Stimulated activated naive B cell treated with anti-CD40 and anti-IgM and Interleukin-4, amounts not matched to agents 10 μg/mL and 1 μg/mL and 100 μg/mL, for 72 hours (primary cell): Measurements from ENCODE around the gene MYH9.
"Not testable (repeated sequence)": the region's sequence is repeated elsewhere in the genome, so short reads cannot be mapped to it uniquely, and the experiment has no call there.

Experiments
- ATAC-seq, 2 donors: fragments of 150-1000 bp; cut with Tn5 transposase; replicated peaks; 2 replicates each; pipeline ENCODE4 v1.10.0; 2021; ENCODE audit warnings: moderate library complexity in 1 of 2
- DNase-seq: peaks from one replicate; pipeline ENCODE4 v3.0.0; 2021
- H3K27ac Mint-ChIP-seq: one replicate; pipeline ENCODE4 v1.8.0; 2022; ENCODE audit warnings: mild to moderate bottlenecking, mixed read lengths
- H3K27me3 Mint-ChIP-seq, 2 donors: one replicate each; pipeline ENCODE4 v1.8.0; 2022; ENCODE audit warnings: mixed read lengths in 2 of 2
- H3K36me3 Mint-ChIP-seq, 2 donors: one replicate each; pipeline ENCODE4 v1.8.0; 2022; ENCODE audit warnings: mixed read lengths in 2 of 2, mild to moderate bottlenecking in 1 of 2
- H3K4me1 Mint-ChIP-seq, 2 donors: one replicate each; pipeline ENCODE4 v1.8.0; 2022; ENCODE audit warnings: mixed read lengths in 2 of 2, mild to moderate bottlenecking in 1 of 2
- H3K4me3 Mint-ChIP-seq, 2 donors: one replicate each; pipeline ENCODE4 v1.8.0; 2022; ENCODE audit warnings: mild to moderate bottlenecking in 2 of 2, mixed read lengths in 2 of 2, moderate library complexity in 1 of 2
- H3K9me3 Mint-ChIP-seq, 2 donors: one replicate each; pipeline ENCODE4 v1.8.0; 2022; ENCODE audit warnings: mixed read lengths in 2 of 2, mild to moderate bottlenecking in 1 of 2

The MYH9 gene

GRCh38 chr22:36253523-36254490 lies 134.0 kb downstream of the MYH9 start:
- Mint-ChIP-seq H3K4me1 (peaks cover 34 to 48% of the 10 kb centered on the region in 2 donors), H3K27me3 (no peaks in the 10 kb centered on the region), H3K36me3 (peaks cover 22 to 26% of the 10 kb centered on the region in 2 donors), H3K4me3 (peak overlapping the region; percentile 94), H3K9me3 (peaks cover 0 to 3% of the 10 kb centered on the region in 2 donors), H3K27ac (peak overlapping the region; percentile 97)
- DNase-seq = no peak
- peak in 1 of 2 donors; percentile 14 for ATAC-seq

GRCh38 chr22:36252754-36253522 lies 134.8 kb downstream of the MYH9 start, which contains the start of gene APOL1:
TSS of gene APOL1 (plus strand) at chr22:36253133. CDS start at chr22:36254956, 1,823 bp downstream.
- DNase-seq = peak; percentile 32
- Mint-ChIP-seq H3K36me3 (peaks cover 17 to 23% of the 10 kb centered on the region in 2 donors), H3K9me3 (peaks cover 4 to 6% of the 10 kb centered on the region in 2 donors), H3K27ac (peak within 1 kb of the TSS; percentile 97), H3K4me1 (peaks cover 28 to 39% of the 10 kb centered on the region in 2 donors), H3K27me3 (no peaks in the 10 kb centered on the region), H3K4me3 (peak within 1 kb of the TSS; percentile 94)
- ATAC-seq = peak; percentile 91 to 94

GRCh38 chr22:36251979-36252608 lies 135.7 kb downstream of the MYH9 start:
- peak overlapping the region; percentile 97 for H3K27ac Mint-ChIP-seq
- peaks cover 28 to 35% of the 10 kb centered on the region in 2 donors for H3K4me1 Mint-ChIP-seq
- not testable (repeated sequence) for DNase-seq, H3K27me3 Mint-ChIP-seq, H3K9me3 Mint-ChIP-seq, ATAC-seq
- H3K4me3 Mint-ChIP-seq = peak overlapping the region; percentile 10 to 94
- H3K36me3 Mint-ChIP-seq = peaks cover 14 to 20% of the 10 kb centered on the region in 2 donors

GRCh38 chr22:36250292-36250960 lies 137.3 kb downstream of the MYH9 start:
- not testable (repeated sequence) for H3K4me3 Mint-ChIP-seq, DNase-seq, H3K27me3 Mint-ChIP-seq, ATAC-seq, H3K9me3 Mint-ChIP-seq
- Mint-ChIP-seq H3K36me3 (peaks cover 12 to 13% of the 10 kb centered on the region in 2 donors), H3K4me1 (peaks cover 28 to 35% of the 10 kb centered on the region in 2 donors), H3K27ac (peak overlapping the region; percentile 66)

- Mint-ChIP-seq H3K4me3 (no peak overlapping the region), H3K4me1 (peaks cover 27 to 29% of the 10 kb centered on the region in 2 donors), H3K36me3 (peaks cover 9 to 10% of the 10 kb centered on the region in 2 donors), H3K27me3 (no peaks in the 10 kb centered on the region), H3K9me3 (peaks cover 4 to 6% of the 10 kb centered on the region in 2 donors), H3K27ac (no peak overlapping the region)
- no peak for ATAC-seq
- DNase-seq = no peak
These were observed 138.6 kb downstream of the MYH9 start for GRCh38 chr22:36249160-36249559.

- peaks cover 4 to 6% of the 10 kb centered on the region in 2 donors for H3K9me3 Mint-ChIP-seq
- peaks cover 3 to 6% of the 10 kb centered on the region in 2 donors for H3K36me3 Mint-ChIP-seq
- ATAC-seq = no peak
- H3K27me3 Mint-ChIP-seq = no peaks in the 10 kb centered on the region
- no peak for DNase-seq
- no peak overlapping the region for H3K27ac Mint-ChIP-seq
- peaks cover 17% of the 10 kb centered on the region in 2 donors for H3K4me1 Mint-ChIP-seq
- no peak overlapping the region for H3K4me3 Mint-ChIP-seq
These were observed 139.8 kb downstream of the MYH9 start for GRCh38 chr22:36247955-36248354.

- peaks cover 8 to 9% of the 10 kb centered on the region in 2 donors for H3K9me3 Mint-ChIP-seq
- DNase-seq (no peak), ATAC-seq (no peak)
- H3K27ac Mint-ChIP-seq = no peak overlapping the region
- H3K4me3 Mint-ChIP-seq = no peak overlapping the region
- H3K4me1 Mint-ChIP-seq = peaks cover 8 to 10% of the 10 kb centered on the region in 2 donors
- no peaks in the 10 kb centered on the region for H3K27me3 Mint-ChIP-seq
- peaks cover 3 to 6% of the 10 kb centered on the region in 2 donors for H3K36me3 Mint-ChIP-seq
These were observed 141.0 kb downstream of the MYH9 start for GRCh38 chr22:36246718-36247117.

- Mint-ChIP-seq H3K4me1 (peaks cover 5 to 10% of the 10 kb centered on the region in 2 donors), H3K27ac (no peak overlapping the region), H3K36me3 (peaks cover 3 to 6% of the 10 kb centered on the region in 2 donors), H3K9me3 (peaks cover 8 to 9% of the 10 kb centered on the region in 2 donors), H3K4me3 (no peak overlapping the region), H3K27me3 (no peaks in the 10 kb centered on the region)
- ATAC-seq (no peak), DNase-seq (no peak)
These were observed 141.9 kb downstream of the MYH9 start for GRCh38 chr22:36245805-36246356.

GRCh38 chr22:36244522-36245391 lies 143.0 kb downstream of the MYH9 start:
- Mint-ChIP-seq H3K9me3 (peaks cover 5 to 9% of the 10 kb centered on the region in 2 donors), H3K27me3 (no peaks in the 10 kb centered on the region), H3K36me3 (peaks cover 3 to 6% of the 10 kb centered on the region in 2 donors), H3K4me3 (no peak overlapping the region), H3K4me1 (peaks cover 3 to 5% of the 10 kb centered on the region in 2 donors), H3K27ac (no peak overlapping the region)
- no peak for ATAC-seq
- DNase-seq = no peak

- ATAC-seq (no peak), DNase-seq (no peak)
- H3K4me1 Mint-ChIP-seq = peaks cover 6 to 12% of the 10 kb centered on the region in 2 donors
- no peak overlapping the region for H3K27ac Mint-ChIP-seq
- peaks cover 5 to 9% of the 10 kb centered on the region in 2 donors for H3K9me3 Mint-ChIP-seq
- no peaks in the 10 kb centered on the region for H3K27me3 Mint-ChIP-seq
- peaks cover 7 to 9% of the 10 kb centered on the region in 2 donors for H3K36me3 Mint-ChIP-seq
- no peak overlapping the region for H3K4me3 Mint-ChIP-seq
These were observed 143.8 kb downstream of the MYH9 start for GRCh38 chr22:36243986-36244385.

GRCh38 chr22:36239401-36240171 lies 148.2 kb downstream of the MYH9 start, which contains the start of gene APOL2:
TSS of gene APOL2 (minus strand) at chr22:36239527. CDS start at chr22:36233162, 6,365 bp downstream.
- peak within 1 kb of the TSS; percentile 98 for H3K27ac Mint-ChIP-seq
- peak; percentile 99 for ATAC-seq
- H3K4me1 Mint-ChIP-seq = peaks cover 31 to 53% of the 10 kb centered on the region in 2 donors
- DNase-seq = peak; percentile 82
- H3K9me3 Mint-ChIP-seq = peaks cover 2 to 10% of the 10 kb centered on the region in 2 donors
- no peaks in the 10 kb centered on the region for H3K27me3 Mint-ChIP-seq
- H3K36me3 Mint-ChIP-seq = peaks cover 27 to 37% of the 10 kb centered on the region in 2 donors
- H3K4me3 Mint-ChIP-seq = peak within 1 kb of the TSS; percentile 97 to 99

GRCh38 chr22:36239150-36239400 lies 148.7 kb downstream of the MYH9 start:
- DNase-seq = no peak
- Mint-ChIP-seq H3K36me3 (peaks cover 27 to 41% of the 10 kb centered on the region in 2 donors), H3K4me3 (peak overlapping the region; percentile 97 to 99), H3K9me3 (peaks cover 2 to 10% of the 10 kb centered on the region in 2 donors), H3K27me3 (no peaks in the 10 kb centered on the region), H3K27ac (peak overlapping the region; percentile 98), H3K4me1 (peaks cover 34 to 57% of the 10 kb centered on the region in 2 donors)
- peak; percentile 26 to 28 for ATAC-seq
